ENCODE data around the gene PDE4C.
"Not testable (repeated sequence)": the region's sequence is repeated elsewhere in the genome, so short reads cannot be mapped to it uniquely, and the experiment has no call there.

PDE4C gene

GRCh38 chr19:18220632-18221275 is 5.5 kb downstream of the PDE4C start:
- no peak for DNase-seq (ENCODE audit: extremely low read depth, low read depth)
- no peak for TF ChIP-seq CTCF (IDR thresholded peaks at IDR 0.05; ENCODE audit: low read depth, low read length)

GRCh38 chr19:18219911-18220631 is 6.2 kb downstream of the PDE4C start:
- TF ChIP-seq CTCF (IDR thresholded peaks at IDR 0.05; ENCODE audit: low read depth, low read length) = no peak
- no peak for DNase-seq (ENCODE audit: extremely low read depth, low read depth)

- DNase-seq (ENCODE audit: extremely low read depth, low read depth) = no peak
- TF ChIP-seq CTCF (IDR thresholded peaks at IDR 0.05; ENCODE audit: low read depth, low read length) = no peak
Measured at GRCh38 chr19:18218600-18218999, 7.6 kb downstream of the PDE4C start.

- no peak for TF ChIP-seq CTCF (IDR thresholded peaks at IDR 0.05; ENCODE audit: low read depth, low read length)
- no peak for DNase-seq (ENCODE audit: extremely low read depth, low read depth)
Measured at GRCh38 chr19:18218159-18218558, 8.1 kb downstream of the PDE4C start.

- no peak for TF ChIP-seq CTCF (IDR thresholded peaks at IDR 0.05; ENCODE audit: low read depth, low read length)
- no peak for DNase-seq (ENCODE audit: extremely low read depth, low read depth)
Measured at GRCh38 chr19:18216789-18217188, 9.4 kb downstream of the PDE4C start.

- TF ChIP-seq CTCF (IDR thresholded peaks at IDR 0.05; ENCODE audit: low read depth, low read length) = no peak
- no peak for DNase-seq (ENCODE audit: extremely low read depth, low read depth)
Measured at GRCh38 chr19:18214779-18215433, 11.3 kb downstream of the PDE4C start.

- TF ChIP-seq CTCF (IDR thresholded peaks at IDR 0.05; ENCODE audit: low read depth, low read length) = no peak
- no peak for DNase-seq (ENCODE audit: extremely low read depth, low read depth)
Measured at GRCh38 chr19:18211683-18212082, 14.6 kb downstream of the PDE4C start.

- DNase-seq (ENCODE audit: extremely low read depth, low read depth) = not testable (repeated sequence)
Measured at GRCh38 chr19:18209912-18210311, 16.3 kb downstream of the PDE4C start.

All from AG09319 (cell line).